ENCODE measurements around the gene RNF130. TPM values are rescaled to one million over a fixed set of nuclear protein-coding genes. Genes with fewer than 3 reads are reported as not detected.

Gene RNF130
- total RNA-seq, 4 donors from 2014 or later = 34.5 to 79.5 (median 55.6) TPM

DNA sequence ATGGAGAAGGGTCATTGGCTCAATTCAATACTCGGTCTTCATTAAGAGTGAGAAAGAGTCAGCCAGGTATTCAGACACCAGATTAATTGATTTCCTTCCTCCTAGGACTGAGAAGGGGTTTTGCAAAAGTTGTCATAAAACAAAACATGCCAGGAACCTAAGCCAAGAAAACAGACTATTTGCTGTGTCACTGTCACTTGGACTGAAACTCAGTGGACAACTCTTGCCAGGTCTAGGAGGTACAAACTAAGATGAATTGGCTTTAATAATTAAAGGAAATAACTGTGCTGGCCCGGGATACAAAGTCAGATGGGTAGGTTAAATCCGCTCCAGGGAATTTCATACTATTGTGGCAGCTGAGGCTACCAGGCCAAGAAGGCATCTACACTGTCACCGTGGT is 92.8 kb downstream of the RNF130 start:
- Histone ChIP-seq H3K36me3 (peaks cover 0 to 42% of the 10 kb centered on the region in 2 donors), H3K27ac (no peak overlapping the region), H3K4me3 (no peak overlapping the region), H3K4me1 (peaks cover 0 to 6% of the 10 kb centered on the region in 2 donors), H3K27me3 (no peaks in the 10 kb centered on the region), H3K9me3 (no peaks in the 10 kb centered on the region)
- in situ Hi-C loops (cut with MboI; ENCODE audit: low sequenced_read_pairs in 4 of 4) (no loop called here), intact Hi-C loops (cut with DNase I; ENCODE audit: low total_unique reads) (no loop called here)
- TF ChIP-seq, protein P1, sequence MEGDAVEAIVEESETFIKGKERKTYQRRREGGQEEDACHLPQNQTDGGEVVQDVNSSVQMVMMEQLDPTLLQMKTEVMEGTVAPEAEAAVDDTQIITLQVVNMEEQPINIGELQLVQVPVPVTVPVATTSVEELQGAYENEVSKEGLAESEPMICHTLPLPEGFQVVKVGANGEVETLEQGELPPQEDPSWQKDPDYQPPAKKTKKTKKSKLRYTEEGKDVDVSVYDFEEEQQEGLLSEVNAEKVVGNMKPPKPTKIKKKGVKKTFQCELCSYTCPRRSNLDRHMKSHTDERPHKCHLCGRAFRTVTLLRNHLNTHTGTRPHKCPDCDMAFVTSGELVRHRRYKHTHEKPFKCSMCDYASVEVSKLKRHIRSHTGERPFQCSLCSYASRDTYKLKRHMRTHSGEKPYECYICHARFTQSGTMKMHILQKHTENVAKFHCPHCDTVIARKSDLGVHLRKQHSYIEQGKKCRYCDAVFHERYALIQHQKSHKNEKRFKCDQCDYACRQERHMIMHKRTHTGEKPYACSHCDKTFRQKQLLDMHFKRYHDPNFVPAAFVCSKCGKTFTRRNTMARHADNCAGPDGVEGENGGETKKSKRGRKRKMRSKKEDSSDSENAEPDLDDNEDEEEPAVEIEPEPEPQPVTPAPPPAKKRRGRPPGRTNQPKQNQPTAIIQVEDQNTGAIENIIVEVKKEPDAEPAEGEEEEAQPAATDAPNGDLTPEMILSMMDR (IDR thresholded peaks at IDR 0.05 in 4 of 5, conservative IDR thresholded peaks at IDR 0.05 in 1 of 5) = no peak
- TF ChIP-seq POLR2A (IDR thresholded peaks at IDR 0.05) = no peak
- DNase-seq = no peak
- ATAC-seq = no peak

DNA sequence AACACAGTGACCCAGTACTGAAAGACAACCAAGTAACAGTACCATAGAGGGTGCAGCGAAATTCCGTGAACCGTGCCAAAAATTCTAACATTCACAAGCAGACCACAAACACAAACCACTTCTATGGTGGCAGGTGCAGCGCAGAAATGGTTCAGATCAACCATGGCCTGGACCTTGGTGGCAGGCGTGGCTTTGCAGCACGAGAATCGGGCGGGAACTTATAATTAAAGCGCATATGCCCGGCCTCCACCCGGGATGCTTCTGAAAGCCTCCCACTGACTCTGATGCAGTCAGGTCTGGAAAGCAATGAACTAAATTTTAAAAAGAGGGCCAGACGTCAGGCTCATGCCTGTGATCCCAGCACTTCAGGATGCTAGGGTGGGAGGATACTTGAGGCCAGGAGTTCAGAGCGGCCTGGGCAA is 95.8 kb downstream of the RNF130 start:
- no peaks in the 10 kb centered on the region for H3K27me3 ChIP-seq
- H3K27ac ChIP-seq = no peak overlapping the region
- TF ChIP-seq, protein P1 (IDR thresholded peaks at IDR 0.05 in 4 of 5, conservative IDR thresholded peaks at IDR 0.05 in 1 of 5) = no peak
- TF ChIP-seq POLR2A (IDR thresholded peaks at IDR 0.05) = no peak
- H3K9me3 ChIP-seq = no peaks in the 10 kb centered on the region
- peaks cover 0 to 6% of the 10 kb centered on the region in 2 donors for H3K4me1 ChIP-seq
- DNase-seq (no peak), ATAC-seq (no peak)
- intact Hi-C loops (cut with DNase I; ENCODE audit: low total_unique reads) = no loop called here
- in situ Hi-C loops (cut with MboI; ENCODE audit: low sequenced_read_pairs in 4 of 4) = no loop called here
- peaks cover 0 to 44% of the 10 kb centered on the region in 2 donors for H3K36me3 ChIP-seq
- no peak overlapping the region for H3K4me3 ChIP-seq

DNA sequence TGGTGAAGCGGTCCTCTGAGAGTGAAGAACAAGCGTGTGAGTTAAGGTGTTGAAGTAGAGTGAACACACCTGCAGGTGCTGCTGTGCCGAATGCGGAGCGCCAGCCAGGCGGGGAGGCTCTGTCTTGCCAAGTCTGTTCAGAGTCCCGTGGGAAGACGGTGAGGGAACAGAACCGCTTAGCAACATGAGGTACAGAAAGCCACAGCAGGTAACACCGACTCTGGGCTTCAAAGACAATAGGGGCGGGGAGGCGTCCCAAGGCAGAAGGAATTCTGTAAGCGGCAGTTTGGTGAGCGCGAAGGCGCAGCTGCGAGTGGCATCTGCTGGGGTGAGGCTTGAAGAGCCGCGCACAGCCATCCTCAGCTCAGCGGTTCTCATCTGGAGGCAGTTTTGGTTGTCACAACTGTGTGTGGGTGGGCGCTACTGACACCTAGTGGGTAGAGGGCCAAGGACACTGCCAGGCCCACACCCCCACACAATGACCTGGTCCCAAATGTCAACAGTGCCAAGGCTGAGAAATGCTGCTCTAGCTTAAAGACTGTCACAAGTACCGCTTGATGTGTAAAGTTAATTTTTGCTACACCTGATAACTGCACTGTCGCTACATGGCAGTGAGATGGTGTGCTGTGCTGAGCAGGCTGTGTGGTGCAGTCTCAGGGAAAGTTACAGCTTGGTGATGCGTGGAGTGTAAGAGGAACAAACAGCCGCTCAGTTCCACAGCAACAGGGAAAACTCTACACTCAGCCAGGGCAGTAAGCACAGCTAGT is 96.4 kb downstream of the RNF130 start:
- no peak for DNase-seq
- Histone ChIP-seq H3K4me1 (peaks cover 0 to 6% of the 10 kb centered on the region in 2 donors), H3K36me3 (peaks cover 0 to 44% of the 10 kb centered on the region in 2 donors), H3K9me3 (no peaks in the 10 kb centered on the region), H3K27me3 (no peaks in the 10 kb centered on the region), H3K4me3 (no peak overlapping the region), H3K27ac (no peak overlapping the region)
- TF ChIP-seq, protein P1 (IDR thresholded peaks at IDR 0.05 in 4 of 5, conservative IDR thresholded peaks at IDR 0.05 in 1 of 5) = peak in 1 of 5 experiments; percentile 17
- TF ChIP-seq POLR2A (IDR thresholded peaks at IDR 0.05) = no peak
- intact Hi-C loops (cut with DNase I; ENCODE audit: low total_unique reads) = no loop called here
- no peak for ATAC-seq
- in situ Hi-C loops (cut with MboI; ENCODE audit: low sequenced_read_pairs in 4 of 4) = no loop called here

DNA sequence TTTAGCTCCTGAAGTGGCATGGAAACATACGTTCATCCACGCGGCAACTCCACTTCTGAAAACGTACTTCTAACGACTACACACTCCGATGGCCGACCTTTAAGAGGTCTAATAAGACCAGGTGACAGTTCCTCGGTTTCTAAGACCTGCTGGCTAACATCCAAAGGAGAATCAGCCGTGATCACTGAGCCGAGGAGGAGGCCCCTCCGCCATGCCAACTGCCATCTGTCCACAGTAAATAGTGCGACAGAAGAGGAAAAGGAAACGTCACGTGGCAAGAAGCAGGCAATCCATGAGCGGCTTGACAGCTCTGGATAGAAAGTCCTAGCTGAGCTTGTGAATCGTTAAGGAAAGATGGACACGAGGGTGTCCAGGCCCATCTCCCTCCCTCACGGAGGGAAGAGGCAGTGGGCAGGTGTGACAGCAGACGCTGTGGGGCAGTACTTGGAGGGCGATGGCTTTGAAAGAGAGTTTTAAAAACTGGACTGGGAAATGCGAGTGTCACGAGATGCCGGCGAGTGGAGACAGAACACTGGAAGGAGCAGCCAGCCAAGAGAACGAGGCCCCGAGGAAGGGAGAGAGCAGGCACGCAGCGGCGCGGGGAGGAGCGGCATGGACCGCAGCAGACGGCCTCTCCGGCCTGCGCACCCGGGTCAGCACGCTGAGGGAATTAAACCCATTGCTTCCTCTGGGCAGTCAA is 97.2 kb downstream of the RNF130 start:
- H3K4me1 ChIP-seq = peaks cover 0 to 6% of the 10 kb centered on the region in 2 donors
- ATAC-seq = no peak

More for the DNA sequence above, 97.2 kb downstream of the RNF130 start:
- H3K36me3 ChIP-seq = peaks cover 0 to 46% of the 10 kb centered on the region in 2 donors
- no peak overlapping the region for H3K27ac ChIP-seq
- no peaks in the 10 kb centered on the region for H3K9me3 ChIP-seq
- intact Hi-C loops (cut with DNase I; ENCODE audit: low total_unique reads) = no loop called here
- no peaks in the 10 kb centered on the region for H3K27me3 ChIP-seq
- DNase-seq = no peak
- no peak overlapping the region for H3K4me3 ChIP-seq
- in situ Hi-C loops (cut with MboI; ENCODE audit: low sequenced_read_pairs in 4 of 4) = no loop called here
- TF ChIP-seq, protein P1 (IDR thresholded peaks at IDR 0.05 in 4 of 5, conservative IDR thresholded peaks at IDR 0.05 in 1 of 5) = no peak
- TF ChIP-seq POLR2A (IDR thresholded peaks at IDR 0.05) = no peak

Data from gastrocnemius medialis (tissue), 4 donors.